SU-DHL-6 (cell line): Measurements from ENCODE around the gene C1QTNF2.

Experiments
- H2AFZ ChIP-seq: fragments of 200-600 bp; sonication (generic); 2 replicates; pipeline ENCODE4 v1.6.1; 2014; ENCODE audit warnings: low read depth, mild to moderate bottlenecking, moderate library complexity, mixed read lengths, antibody characterized with exemption, low read length; ENCODE audit not compliant: severe bottlenecking
- H3F3A ChIP-seq: fragments of 200-600 bp; shearing (Covaris generic); 2 replicates; pipeline ENCODE4 v1.6.0; 2016; ENCODE audit warnings: antibody characterized with exemption, mild to moderate bottlenecking; ENCODE audit not compliant: insufficient read depth
- H3K27ac ChIP-seq: fragments of 200-600 bp; sonication (generic); 2 replicates; pipeline ENCODE4 v1.5.1; 2016; ENCODE audit warnings: low read depth, mild to moderate bottlenecking, low read length, moderate library complexity, mixed read lengths
- H3K27me3 ChIP-seq: fragments of 200-600 bp; sonication (generic), shearing (Covaris generic); 2 replicates; pipeline ENCODE4 v1.6.0; 2014; ENCODE audit warnings: mild to moderate bottlenecking, low read length
- H3K36me3 ChIP-seq: fragments of 200-600 bp; sonication (generic); 2 replicates; pipeline ENCODE4 v1.6.1; 2014; ENCODE audit warnings: mild to moderate bottlenecking, low read length, mixed read lengths
- H3K4me2 ChIP-seq: fragments of 300-600, 200-600 bp; shearing (Covaris generic), sonication (generic); 2 replicates; pipeline ENCODE4 v1.6.0; 2014; ENCODE audit warnings: low read length, low read depth, mild to moderate bottlenecking; ENCODE audit not compliant: poor library complexity, severe bottlenecking
- H3K4me3 ChIP-seq: fragments of 200-600 bp; sonication (generic); 2 replicates; pipeline ENCODE4 v1.5.1; 2014; ENCODE audit warnings: antibody characterized with exemption, low read length, mild to moderate bottlenecking, mixed read lengths; ENCODE audit not compliant: insufficient read depth, poor library complexity, severe bottlenecking
- H3K79me2 ChIP-seq: fragments of 200-600 bp; sonication (generic); 2 replicates; pipeline ENCODE4 v1.6.1; 2014; ENCODE audit warnings: mild to moderate bottlenecking, low read length, moderate library complexity; ENCODE audit not compliant: insufficient read depth
- H3K9ac ChIP-seq: fragments of 200-600 bp; sonication (generic); 2 replicates; pipeline ENCODE4 v1.7.0; 2014; ENCODE audit warnings: mild to moderate bottlenecking, low read length
- H3K9me2 ChIP-seq: fragments of 200-600 bp; sonication (generic); replicated peaks from 2 replicates; pipeline ENCODE4 v1.6.1; 2014; ENCODE audit warnings: low read length; ENCODE audit not compliant: insufficient read depth
- H3K9me3 ChIP-seq: fragments of 200-600 bp; sonication (generic); 2 replicates; pipeline ENCODE4 v1.6.1; 2014; ENCODE audit warnings: low read length, mixed read lengths; ENCODE audit not compliant: insufficient read depth
- H4K20me1 ChIP-seq: fragments of 200-600 bp; sonication (generic); 2 replicates; pipeline ENCODE4 v1.6.1; 2014; ENCODE audit warnings: low read depth, mild to moderate bottlenecking, antibody characterized with exemption, low read length, moderate library complexity, mixed read lengths
- CTCF ChIP-seq: fragments of 200-600 bp; sonication (generic); IDR thresholded peaks from one replicate; pipeline ENCODE4 v1.5.1; 2017; ENCODE audit warnings: antibody characterized with exemption, mild to moderate bottlenecking, low read length, moderate library complexity; ENCODE audit not compliant: insufficient read depth, poor library complexity, severe bottlenecking
- EZH2phosphoT487 ChIP-seq: fragments of 200-600 bp; sonication (generic), shearing (Covaris generic); conservative IDR thresholded peaks from 2 replicates; pipeline ENCODE4 v1.6.1; 2018; ENCODE audit warnings: mild to moderate bottlenecking, antibody characterized with exemption, low read length, moderate library complexity, mixed read lengths

The C1QTNF2 gene

GRCh38 chr5:160369990-160370712 lies at the start of gene C1QTNF2:
C1QTNF2 (minus strand) TSS chr5:160370626; CDS start chr5:160355011, 15,615 bp downstream.
- Histone ChIP-seq H3K4me3 (no peak within 1 kb of the TSS), H3K9ac (no peak within 1 kb of the TSS), H3K4me2 (peak within 1 kb of the TSS; percentile 8), H3K27me3 (no peaks in the 10 kb centered on the region), H3K36me3 (no peaks in the 10 kb centered on the region), H3K9me2 (no peaks in the 10 kb centered on the region), H2AFZ (no peak within 1 kb of the TSS), H3F3A (no peaks in the 10 kb centered on the region), H3K79me2 (no peaks in the 10 kb centered on the region), H3K27ac (no peak within 1 kb of the TSS), H3K9me3 (no peaks in the 10 kb centered on the region), H4K20me1 (no peaks in the 10 kb centered on the region)
- no peak for TF ChIP-seq CTCF
- no peak for TF ChIP-seq EZH2phosphoT487

GRCh38 chr5:160420331-160420610 lies 49.8 kb upstream of the C1QTNF2 start:
- H3K9ac ChIP-seq = peak overlapping the region; percentile 73
- peak overlapping the region; percentile 96 for H3K27ac ChIP-seq

GRCh38 chr5:160419458-160420330 lies 49.3 kb upstream of the C1QTNF2 start:
- Histone ChIP-seq H2AFZ (peak overlapping the region; percentile 86), H4K20me1 (no peaks in the 10 kb centered on the region), H3F3A (peaks cover 32% of the 10 kb centered on the region), H3K9me3 (no peaks in the 10 kb centered on the region), H3K36me3 (peaks cover 15% of the 10 kb centered on the region), H3K9me2 (no peaks in the 10 kb centered on the region), H3K79me2 (peaks cover 65% of the 10 kb centered on the region), H3K4me2 (peak overlapping the region; percentile 99), H3K27me3 (no peaks in the 10 kb centered on the region), H3K27ac (peak overlapping the region; percentile 96), H3K9ac (peak overlapping the region; percentile 73), H3K4me3 (peak overlapping the region; percentile 90)
- no peak for TF ChIP-seq EZH2phosphoT487
- no peak for TF ChIP-seq CTCF

More at GRCh38 chr5:160420331-160420610, 49.8 kb upstream of the C1QTNF2 start:
- Histone ChIP-seq H4K20me1 (no peaks in the 10 kb centered on the region), H3K4me2 (peak overlapping the region; percentile 99), H3K79me2 (peaks cover 67% of the 10 kb centered on the region), H2AFZ (peak overlapping the region; percentile 86), H3K4me3 (peak overlapping the region; percentile 90), H3K36me3 (peaks cover 18% of the 10 kb centered on the region), H3K9me3 (no peaks in the 10 kb centered on the region), H3K9me2 (no peaks in the 10 kb centered on the region), H3F3A (peaks cover 32% of the 10 kb centered on the region), H3K27me3 (no peaks in the 10 kb centered on the region)
- no peak for TF ChIP-seq CTCF
